ENCODE data around the gene CES4A.
"Not testable (repeated sequence)": the region's sequence is repeated elsewhere in the genome, so short reads cannot be mapped to it uniquely, and the experiment has no call there.

Gene CES4A

GRCh38 chr16:66984892-66985311, 3.5 kb upstream of the CES4A start:
- no peak for ATAC-seq
- no peak for TF ChIP-seq ZFP3 (CRISPR knock-in tag; IDR thresholded peaks at IDR 0.05)
- no peak for TF ChIP-seq CREB5 (CRISPR knock-in tag; IDR thresholded peaks at IDR 0.05; ENCODE audit: low read depth)
- no peak for TF ChIP-seq ZNF565 (CRISPR knock-in tag; conservative IDR thresholded peaks at IDR 0.05; ENCODE audit: low read depth)
- no peak for TF ChIP-seq OSR1 (CRISPR knock-in tag; IDR thresholded peaks at IDR 0.05)
- TF ChIP-seq ZNF70 (CRISPR knock-in tag; IDR thresholded peaks at IDR 0.05) = no peak
- TF ChIP-seq TCF4 (CRISPR knock-in tag; IDR thresholded peaks at IDR 0.05; ENCODE audit: borderline replicate concordance) = no peak

GRCh38 chr16:66986559-66986958, 1.8 kb upstream of the CES4A start:
- no peak for TF ChIP-seq TOX (CRISPR knock-in tag; IDR thresholded peaks at IDR 0.05; ENCODE audit: borderline replicate concordance)
- no peak for TF ChIP-seq BACH2 (CRISPR knock-in tag; IDR thresholded peaks at IDR 0.05; ENCODE audit: borderline replicate concordance)
- no peak for TF ChIP-seq POU6F1 (CRISPR knock-in tag; IDR thresholded peaks at IDR 0.05; ENCODE audit: borderline replicate concordance, low read depth)
- no peak for TF ChIP-seq CSDC2 (CRISPR knock-in tag; IDR thresholded peaks at IDR 0.05)
- TF ChIP-seq ESRRG (CRISPR knock-in tag; IDR thresholded peaks at IDR 0.05) = no peak
- TF ChIP-seq TCF4 (CRISPR knock-in tag; IDR thresholded peaks at IDR 0.05; ENCODE audit: borderline replicate concordance) = no peak
- TF ChIP-seq ZNF565 (CRISPR knock-in tag; conservative IDR thresholded peaks at IDR 0.05; ENCODE audit: low read depth) = no peak
- TF ChIP-seq ZNF8 (CRISPR knock-in tag; IDR thresholded peaks at IDR 0.05) = no peak
- TF ChIP-seq CREB5 (CRISPR knock-in tag; IDR thresholded peaks at IDR 0.05; ENCODE audit: low read depth) = no peak
- no peak for ATAC-seq

- no peak for ATAC-seq
- TF ChIP-seq ISL1 (CRISPR knock-in tag; IDR thresholded peaks at IDR 0.05) (no peak), RARB (CRISPR knock-in tag; IDR thresholded peaks at IDR 0.05) (no peak), ZFP30 (CRISPR knock-in tag; IDR thresholded peaks at IDR 0.05) (no peak), PPARA (CRISPR knock-in tag; IDR thresholded peaks at IDR 0.05; ENCODE audit: borderline replicate concordance) (no peak)
Measured at GRCh38 chr16:66991545-66992077, 3.2 kb downstream of the CES4A start.

GRCh38 chr16:66993558-66993957, 5.2 kb downstream of the CES4A start:
- not testable (repeated sequence) for ATAC-seq

- ATAC-seq = no peak
- TF ChIP-seq BACH2 (CRISPR knock-in tag; IDR thresholded peaks at IDR 0.05; ENCODE audit: borderline replicate concordance) = no peak
- no peak for TF ChIP-seq PATZ1 (CRISPR knock-in tag; IDR thresholded peaks at IDR 0.05; ENCODE audit: borderline replicate concordance)
- no peak for TF ChIP-seq ISL1 (CRISPR knock-in tag; IDR thresholded peaks at IDR 0.05)
- no peak for TF ChIP-seq CSDC2 (CRISPR knock-in tag; IDR thresholded peaks at IDR 0.05)
- no peak for TF ChIP-seq GLIS3 (CRISPR knock-in tag; IDR thresholded peaks at IDR 0.05)
- TF ChIP-seq POU6F1 (CRISPR knock-in tag; IDR thresholded peaks at IDR 0.05; ENCODE audit: borderline replicate concordance, low read depth) = no peak
- TF ChIP-seq ZNF70 (CRISPR knock-in tag; IDR thresholded peaks at IDR 0.05) = no peak
- no peak for TF ChIP-seq CREB5 (CRISPR knock-in tag; IDR thresholded peaks at IDR 0.05; ENCODE audit: low read depth)
- TF ChIP-seq ZNF8 (CRISPR knock-in tag; IDR thresholded peaks at IDR 0.05) = no peak
- TF ChIP-seq OSR1 (CRISPR knock-in tag; IDR thresholded peaks at IDR 0.05) = no peak
- no peak for TF ChIP-seq TOX (CRISPR knock-in tag; IDR thresholded peaks at IDR 0.05; ENCODE audit: borderline replicate concordance)
- TF ChIP-seq CSRNP3 (CRISPR knock-in tag; IDR thresholded peaks at IDR 0.05) = no peak
- TF ChIP-seq ESRRG (CRISPR knock-in tag; IDR thresholded peaks at IDR 0.05) = no peak
Measured at GRCh38 chr16:66996324-66996982, 8.1 kb downstream of the CES4A start.
